HG03097 (cell line): ENCODE data around the gene MCRS1.
"Not testable (repeated sequence)": the region's sequence is repeated elsewhere in the genome, so short reads cannot be mapped to it uniquely, and the experiment has no call there.

Source experiments
- ATAC-seq: cut with Tn5 transposase; IDR thresholded peaks from one replicate; pipeline ENCODE4 v1.9.1; 2021; ENCODE audit not compliant: unreplicated experiment, low FRiP score

The MCRS1 gene

GRCh38 chr12:49542592-49543160, 25.3 kb downstream of the MCRS1 start:
- ATAC-seq: no peak

- ATAC-seq: no peak
These were observed 25.9 kb downstream of the MCRS1 start for GRCh38 chr12:49541911-49542505.

GRCh38 chr12:49541140-49541861, 26.6 kb downstream of the MCRS1 start:
- ATAC-seq: no peak

GRCh38 chr12:49540229-49541139, 27.5 kb downstream of the MCRS1 start:
- no peak for ATAC-seq

GRCh38 chr12:49539406-49540228, 28.3 kb downstream of the MCRS1 start:
- no peak for ATAC-seq

GRCh38 chr12:49538510-49539403, 29.2 kb downstream of the MCRS1 start, which contains the start of gene KCNH3:
Gene KCNH3, plus strand, starts transcription at chr12:49539030. Its CDS starts 387 bp downstream, at chr12:49539417.
- no peak for ATAC-seq

GRCh38 chr12:49537752-49538509, 30.0 kb downstream of the MCRS1 start:
- ATAC-seq: no peak

GRCh38 chr12:49537231-49537751, 30.7 kb downstream of the MCRS1 start:
- no peak for ATAC-seq

GRCh38 chr12:49536526-49537071, 31.3 kb downstream of the MCRS1 start:
- no peak for ATAC-seq

- ATAC-seq: no peak
These were observed 31.9 kb downstream of the MCRS1 start for GRCh38 chr12:49535921-49536525.

- ATAC-seq: no peak
These were observed 33.1 kb downstream of the MCRS1 start for GRCh38 chr12:49534731-49535278.

- not testable (repeated sequence) for ATAC-seq
These were observed 33.8 kb downstream of the MCRS1 start for GRCh38 chr12:49534122-49534521.

GRCh38 chr12:49533331-49533730, 34.6 kb downstream of the MCRS1 start:
- ATAC-seq: no peak

- ATAC-seq: no peak
These were observed 36.2 kb downstream of the MCRS1 start for GRCh38 chr12:49531745-49532144.

- ATAC-seq: no peak
These were observed 38.5 kb downstream of the MCRS1 start for GRCh38 chr12:49529414-49529813.

GRCh38 chr12:49527361-49528130, 40.4 kb downstream of the MCRS1 start:
- no peak for ATAC-seq
